Measurements from ENCODE around the gene AKT3. TPM values are rescaled to one million over a fixed set of nuclear protein-coding genes. Genes with fewer than 3 reads are reported as not detected.
A peak's percentile ranks its signal among the peaks of the same experiment; 100 is the strongest.
"Not testable (repeated sequence)": the region's sequence is repeated elsewhere in the genome, so short reads cannot be mapped to it uniquely, and the experiment has no call there.

Gene AKT3
- total RNA-seq, 2 experiments from 2014 or later, result 33.3 to 34.7 TPM

- Mint-ChIP-seq H3K27ac (no peak overlapping the region), H3K4me3 (no peak overlapping the region), H3K27me3 (no peaks in the 10 kb centered on the region), H3K4me1 (ENCODE audit: low read depth) (peaks cover 28% of the 10 kb centered on the region), H3K9me3 (peaks cover 26% of the 10 kb centered on the region), H3K36me3 (peaks cover 56% of the 10 kb centered on the region)
- intact Hi-C loops (cut with micrococcal nuclease), result no loop called here
- CTCF ChIA-PET, result no interaction called here
- POLR2A ChIA-PET, result no interaction called here
- no peak for DNase-seq
Observed at GRCh38 chr1:243621973-243622372, 228.1 kb downstream of the AKT3 start.

DNA sequence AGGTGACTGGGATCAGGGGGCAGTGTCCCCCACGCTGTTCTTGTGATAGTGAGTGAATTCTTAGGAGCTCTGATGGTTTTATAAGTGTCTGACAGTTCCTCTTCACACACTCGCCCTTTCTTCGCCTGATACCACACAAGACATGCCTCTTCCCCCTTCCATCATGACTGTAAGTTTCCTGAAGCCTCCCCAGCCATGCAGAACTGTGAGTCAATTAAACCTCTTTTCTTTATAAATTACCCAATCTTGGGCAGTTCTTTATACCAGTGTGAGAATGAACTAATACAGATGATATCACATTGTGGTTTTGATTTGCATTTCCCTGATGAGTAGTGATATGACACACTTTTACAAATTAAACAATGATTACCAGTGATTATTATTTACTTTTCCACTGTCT, 229.9 kb downstream of the AKT3 start:
- Mint-ChIP-seq H3K9me3 (peaks cover 24% of the 10 kb centered on the region), H3K36me3 (peaks cover 40% of the 10 kb centered on the region), H3K4me3 (no peak overlapping the region), H3K4me1 (ENCODE audit: low read depth) (peaks cover 30% of the 10 kb centered on the region), H3K27me3 (no peaks in the 10 kb centered on the region), H3K27ac (no peak overlapping the region)
- DNase-seq, result peak; percentile 16
- intact Hi-C loops (cut with micrococcal nuclease), result no loop called here
- CTCF ChIA-PET, result interaction anchor here (1.0 kb wide), 1 partner anchor 679 kb away, joined by 3 read pairs; no protein-coding TSS in a partner anchor
- POLR2A ChIA-PET, result no interaction called here

DNA sequence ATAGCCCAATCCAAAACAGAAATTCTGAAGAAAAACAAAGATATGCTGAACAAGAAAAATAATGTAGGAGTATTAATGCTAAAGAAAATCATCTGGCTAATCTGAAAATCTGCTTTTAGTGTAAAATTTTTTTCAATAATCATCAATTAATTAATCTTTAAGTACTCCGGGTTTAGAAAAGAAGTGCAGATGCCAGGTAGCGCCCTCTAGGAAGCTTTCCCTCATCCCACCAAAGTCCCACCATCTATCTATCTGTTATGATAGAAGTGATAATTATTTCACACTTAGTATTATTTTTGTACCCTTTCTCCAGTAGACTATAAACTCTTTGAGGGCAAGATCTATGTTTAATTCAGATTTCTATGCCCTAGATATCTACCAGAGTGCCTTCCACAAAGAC, 240.3 kb downstream of the AKT3 start:
- CTCF ChIA-PET, result interaction anchor here (0.9 kb wide), 1 partner anchor 87 kb away, joined by 6 read pairs; no protein-coding TSS in a partner anchor
- Mint-ChIP-seq H3K27ac (no peak overlapping the region), H3K27me3 (no peaks in the 10 kb centered on the region), H3K9me3 (no peaks in the 10 kb centered on the region), H3K4me3 (no peak overlapping the region), H3K4me1 (ENCODE audit: low read depth) (no peaks in the 10 kb centered on the region), H3K36me3 (peaks cover 39% of the 10 kb centered on the region)
- POLR2A ChIA-PET, result no interaction called here
- DNase-seq, result no peak
- intact Hi-C loops (cut with micrococcal nuclease), result no loop called here

DNA sequence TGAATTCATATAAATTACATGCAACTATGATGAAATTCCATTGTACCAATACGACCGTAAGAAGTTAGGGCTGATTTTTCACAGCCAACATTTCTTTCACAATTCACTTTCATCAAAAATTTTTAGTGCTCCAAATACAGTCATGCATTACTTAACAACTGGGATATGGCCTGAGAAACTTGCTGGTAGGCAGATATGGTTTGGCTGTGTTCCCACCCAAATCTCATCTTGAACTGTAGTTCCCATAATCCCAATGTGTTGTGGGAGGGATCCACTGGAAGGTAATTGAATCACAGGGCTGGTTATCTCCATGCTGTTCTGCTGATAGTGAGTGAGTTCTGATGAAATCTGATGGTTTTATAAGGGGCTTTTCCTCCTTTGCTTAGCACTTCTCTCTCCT, 244.4 kb downstream of the AKT3 start:
- CTCF ChIA-PET, result no interaction called here
- no peaks in the 10 kb centered on the region for H3K27me3 Mint-ChIP-seq
- H3K9me3 Mint-ChIP-seq, result peaks cover 26% of the 10 kb centered on the region
- H3K4me1 Mint-ChIP-seq (ENCODE audit: low read depth), result no peaks in the 10 kb centered on the region
- no peak for DNase-seq
- no peak overlapping the region for H3K27ac Mint-ChIP-seq
- intact Hi-C loops (cut with micrococcal nuclease), result no loop called here
- no peak overlapping the region for H3K4me3 Mint-ChIP-seq
- POLR2A ChIA-PET, result no interaction called here
- H3K36me3 Mint-ChIP-seq, result peaks cover 60% of the 10 kb centered on the region

DNA sequence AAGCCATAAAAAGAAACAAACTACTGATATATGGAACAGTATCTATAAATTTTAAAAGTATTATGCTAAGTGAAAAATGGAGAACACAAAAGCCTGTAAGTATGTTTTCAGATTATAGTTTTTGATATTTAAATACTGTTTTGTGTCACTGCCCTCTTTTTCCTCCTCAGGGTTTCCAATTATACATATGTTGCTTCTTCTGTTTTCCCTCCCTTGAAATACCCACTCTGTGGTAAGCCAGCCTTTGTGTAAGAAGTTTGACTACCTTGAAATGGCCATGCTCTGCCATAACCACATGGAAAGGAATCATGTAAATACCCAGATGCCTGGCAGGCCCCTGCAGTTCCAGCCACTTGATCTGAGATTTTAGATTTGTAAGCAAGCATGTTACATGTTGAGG, 248.3 kb downstream of the AKT3 start:
- H3K4me1 Mint-ChIP-seq (ENCODE audit: low read depth), result peaks cover 14% of the 10 kb centered on the region
- peaks cover 26% of the 10 kb centered on the region for H3K9me3 Mint-ChIP-seq
- no peaks in the 10 kb centered on the region for H3K27me3 Mint-ChIP-seq
- no peak overlapping the region for H3K27ac Mint-ChIP-seq
- intact Hi-C loops (cut with micrococcal nuclease), result no loop called here
- peaks cover 42% of the 10 kb centered on the region for H3K36me3 Mint-ChIP-seq
- no peak overlapping the region for H3K4me3 Mint-ChIP-seq
- ChIA-PET CTCF (no interaction called here), POLR2A (no interaction called here)
- no peak for DNase-seq

DNA sequence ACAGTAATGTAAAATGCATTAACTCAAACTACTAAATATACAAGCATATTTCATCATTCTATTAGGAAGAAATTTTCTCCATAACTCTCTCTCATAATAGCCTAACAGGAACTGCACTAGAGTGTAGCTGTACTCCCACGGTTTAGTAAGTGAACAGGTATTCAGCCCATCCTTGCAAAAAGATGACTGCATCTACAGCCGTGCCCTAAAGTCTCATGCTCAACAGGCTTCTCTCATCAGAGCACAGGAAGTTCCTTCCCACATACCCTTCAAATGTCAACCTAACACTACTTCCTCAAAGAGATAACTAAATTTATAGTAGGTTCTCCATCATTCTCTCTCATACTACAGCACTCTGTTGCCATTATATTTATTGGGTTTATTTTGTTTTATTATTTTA, 251.6 kb downstream of the AKT3 start:
- H3K4me1 Mint-ChIP-seq (ENCODE audit: low read depth), result peaks cover 29% of the 10 kb centered on the region
- H3K4me3 Mint-ChIP-seq, result no peak overlapping the region
- intact Hi-C loops (cut with micrococcal nuclease), result loop anchor here (5.0 to 10.0 kb wide), 4 partner anchors 86 to 854 kb away; partner anchors contain the start of gene ADSS2
- peaks cover 20% of the 10 kb centered on the region for H3K36me3 Mint-ChIP-seq
- peak; percentile 28 for DNase-seq
- no peaks in the 10 kb centered on the region for H3K27me3 Mint-ChIP-seq
- H3K27ac Mint-ChIP-seq, result no peak overlapping the region
- peaks cover 18% of the 10 kb centered on the region for H3K9me3 Mint-ChIP-seq
- ChIA-PET POLR2A (interaction anchor here (1.0 kb wide), 1 partner anchor 14 kb away, joined by 3 read pairs; no protein-coding TSS in a partner anchor), CTCF (no interaction called here)

DNA sequence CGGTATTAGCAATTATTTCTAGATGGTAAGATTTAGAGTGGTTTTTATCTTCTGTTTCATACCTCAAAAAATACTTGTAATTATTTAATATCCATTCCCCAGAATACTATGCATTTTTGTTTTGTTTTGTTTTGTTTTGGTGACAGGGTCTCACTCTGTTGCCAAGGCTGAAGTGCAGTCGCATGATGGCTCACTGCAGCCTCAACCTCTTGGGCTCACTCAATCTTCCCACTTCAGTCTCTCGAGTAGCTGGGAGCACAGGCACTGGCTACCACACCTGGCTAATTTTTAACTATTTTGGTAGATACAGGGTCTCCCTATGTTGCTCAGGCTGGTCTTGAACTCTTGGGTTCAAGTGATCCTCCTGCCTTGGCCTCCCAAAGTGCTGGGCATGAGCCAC, 252.7 kb downstream of the AKT3 start:
- Mint-ChIP-seq H3K36me3 (peaks cover 18% of the 10 kb centered on the region), H3K27me3 (no peaks in the 10 kb centered on the region), H3K9me3 (peaks cover 10% of the 10 kb centered on the region), H3K4me1 (ENCODE audit: low read depth) (peaks cover 29% of the 10 kb centered on the region), H3K27ac (no peak overlapping the region), H3K4me3 (no peak overlapping the region)
- DNase-seq, result no peak
- POLR2A ChIA-PET, result no interaction called here
- CTCF ChIA-PET, result no interaction called here
- intact Hi-C loops (cut with micrococcal nuclease), result loop anchor here (5.0 to 10.0 kb wide), 4 partner anchors 85 to 855 kb away; partner anchors contain the start of gene ADSS2

GRCh38 chr1:243596431-243597062, 253.5 kb downstream of the AKT3 start:
- peaks cover 29% of the 10 kb centered on the region for H3K4me1 Mint-ChIP-seq (ENCODE audit: low read depth)
- H3K36me3 Mint-ChIP-seq, result peaks cover 16% of the 10 kb centered on the region
- CTCF ChIA-PET, result no interaction called here
- H3K27ac Mint-ChIP-seq, result peak overlapping the region; percentile 71
- intact Hi-C loops (cut with micrococcal nuclease), result loop anchor here (1.0 to 10.0 kb wide), 9 partner anchors 8 to 856 kb away; partner anchors contain the start of genes ADSS2 and CEP170
- peak overlapping the region; percentile 17 for H3K4me3 Mint-ChIP-seq
- H3K27me3 Mint-ChIP-seq, result no peaks in the 10 kb centered on the region
- POLR2A ChIA-PET, result interaction anchor here (0.6 kb wide), 1 partner anchor 9 kb away, joined by 3 read pairs; no protein-coding TSS in a partner anchor
- DNase-seq, result peak; percentile 48
- H3K9me3 Mint-ChIP-seq, result peaks cover 3% of the 10 kb centered on the region

DNA sequence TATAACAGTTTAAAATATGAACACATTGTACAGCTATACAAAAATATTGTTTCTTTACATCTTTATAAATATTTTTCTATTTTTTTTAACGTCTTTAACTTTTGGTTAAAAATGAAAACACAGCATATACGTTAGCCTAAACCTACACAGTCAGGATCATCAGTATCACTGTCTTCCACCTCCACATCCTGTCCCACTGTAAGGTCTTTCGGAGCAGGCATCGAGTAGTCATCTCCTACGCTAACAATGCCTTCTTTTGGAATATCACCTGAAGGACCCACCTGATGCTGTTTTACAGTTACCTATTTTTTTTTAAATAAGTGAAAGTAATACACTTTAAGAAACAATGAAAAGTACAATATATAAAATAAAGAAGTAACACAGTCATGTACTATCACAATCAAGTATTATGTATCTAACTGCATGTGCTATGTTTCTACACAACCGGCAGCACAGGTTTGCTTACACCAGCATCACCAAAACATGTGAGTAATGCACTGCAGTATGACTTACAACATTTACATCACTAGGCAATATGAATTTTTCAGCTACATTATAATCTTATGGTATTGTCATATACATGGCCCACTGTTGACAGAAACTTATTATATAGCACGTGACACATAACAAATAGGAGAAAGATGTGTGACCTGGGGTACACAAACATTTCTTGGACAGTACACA, 254.4 kb downstream of the AKT3 start:
- H3K9me3 Mint-ChIP-seq, result peaks cover 4% of the 10 kb centered on the region
- H3K4me3 Mint-ChIP-seq, result no peak overlapping the region
- ChIA-PET CTCF (no interaction called here), POLR2A (no interaction called here)
- peaks cover 29% of the 10 kb centered on the region for H3K4me1 Mint-ChIP-seq (ENCODE audit: low read depth)
- peak overlapping the region; percentile 71 for H3K27ac Mint-ChIP-seq
- peak; percentile 24 for DNase-seq
- H3K36me3 Mint-ChIP-seq, result peaks cover 19% of the 10 kb centered on the region
- intact Hi-C loops (cut with micrococcal nuclease), result loop anchor here (1.0 to 10.0 kb wide), 9 partner anchors 7 to 857 kb away; partner anchors contain the start of genes ADSS2 and CEP170
- no peaks in the 10 kb centered on the region for H3K27me3 Mint-ChIP-seq

DNA sequence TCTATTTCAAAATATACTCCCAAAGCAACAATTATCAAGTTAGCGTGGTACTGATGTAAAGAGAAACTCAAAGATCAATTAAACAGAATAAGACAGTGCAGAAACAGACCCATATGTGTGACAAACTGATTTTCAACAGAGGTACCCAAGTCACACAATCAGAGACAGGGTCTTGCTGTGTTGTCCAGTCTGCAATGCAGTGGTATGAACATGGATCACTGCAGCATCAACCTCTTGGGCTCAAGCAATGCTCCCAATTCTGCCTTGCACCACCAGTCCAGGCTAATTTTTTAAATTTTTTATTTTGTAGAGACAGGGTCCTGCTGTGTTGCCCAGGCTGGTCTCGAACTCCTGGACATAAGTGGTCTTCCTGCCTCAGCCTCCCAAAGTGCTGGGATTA, 255.6 kb downstream of the AKT3 start:
- H3K27ac Mint-ChIP-seq, result no peak overlapping the region
- DNase-seq, result no peak
- peaks cover 31% of the 10 kb centered on the region for H3K4me1 Mint-ChIP-seq (ENCODE audit: low read depth)
- ChIA-PET POLR2A (no interaction called here), CTCF (no interaction called here)
- no peak overlapping the region for H3K4me3 Mint-ChIP-seq
- intact Hi-C loops (cut with micrococcal nuclease), result loop anchor here (10.0 kb wide), 1 partner anchor 140 kb away; no protein-coding TSS in a partner anchor
- peaks cover 28% of the 10 kb centered on the region for H3K36me3 Mint-ChIP-seq
- no peaks in the 10 kb centered on the region for H3K27me3 Mint-ChIP-seq
- H3K9me3 Mint-ChIP-seq, result peaks cover 11% of the 10 kb centered on the region

GRCh38 chr1:243589286-243589685, 260.8 kb downstream of the AKT3 start:
- H3K27me3 Mint-ChIP-seq, POLR2A ChIA-PET, CTCF ChIA-PET, H3K4me3 Mint-ChIP-seq, H3K27ac Mint-ChIP-seq, DNase-seq: not testable (repeated sequence)
- Mint-ChIP-seq H3K9me3 (peaks cover 31% of the 10 kb centered on the region), H3K36me3 (peaks cover 51% of the 10 kb centered on the region), H3K4me1 (ENCODE audit: low read depth) (peaks cover 15% of the 10 kb centered on the region)
- intact Hi-C loops (cut with micrococcal nuclease), result loop anchor here (2.0 kb wide), 1 partner anchor 458 kb away; no protein-coding TSS in a partner anchor

- intact Hi-C loops (cut with micrococcal nuclease), result loop anchor here (1.0 to 2.0 kb wide), 2 partner anchors 8 to 459 kb away; no protein-coding TSS in a partner anchor
- CTCF ChIA-PET, result interaction anchor here (1.7 kb wide), 1 partner anchor 9 kb away, joined by 4 read pairs; no protein-coding TSS in a partner anchor
Observed at GRCh38 chr1:243587823-243588560, 262.1 kb downstream of the AKT3 start.

More at GRCh38 chr1:243587823-243588560, 262.1 kb downstream of the AKT3 start:
- Mint-ChIP-seq H3K27ac (peak overlapping the region; percentile 9), H3K4me1 (ENCODE audit: low read depth) (peaks cover 19% of the 10 kb centered on the region), H3K27me3 (no peaks in the 10 kb centered on the region), H3K4me3 (no peak overlapping the region), H3K36me3 (peaks cover 60% of the 10 kb centered on the region), H3K9me3 (peaks cover 44% of the 10 kb centered on the region)
- POLR2A ChIA-PET, result interaction anchor here (0.7 kb wide), 1 partner anchor 9 kb away, joined by 3 read pairs; no protein-coding TSS in a partner anchor
- no peak for DNase-seq
